KMS-11 (cell line): ENCODE measurements around the gene KIF16B.

ENCODE experiments used
- H2AFZ ChIP-seq: fragments of 200-600 bp; sonication (generic); 2 replicates; pipeline ENCODE4 v1.6.1; 2016; ENCODE audit warnings: antibody characterized with exemption, mixed run types, low read depth
- H3K27ac ChIP-seq: fragments of 200-600 bp; sonication (generic); 2 replicates; pipeline ENCODE4 v1.6.1; 2016; ENCODE audit warnings: mild to moderate bottlenecking, mixed run types
- H3K27me3 ChIP-seq: fragments of 200-600 bp; sonication (generic); 2 replicates; pipeline ENCODE4 v1.6.1; 2017; ENCODE audit warnings: mild to moderate bottlenecking, low read depth, mixed run types, moderate library complexity; ENCODE audit not compliant: insufficient read depth
- H3K36me3 ChIP-seq: fragments of 200-600 bp; sonication (generic); 2 replicates; pipeline ENCODE4 v1.6.1; 2017; ENCODE audit warnings: mild to moderate bottlenecking, mixed run types; ENCODE audit not compliant: insufficient read depth
- H3K4me1 ChIP-seq: fragments of 200-600 bp; sonication (generic); 2 replicates; pipeline ENCODE4 v1.6.1; 2016; ENCODE audit warnings: mild to moderate bottlenecking, low read depth, mixed run types; ENCODE audit not compliant: poor library complexity, severe bottlenecking
- H3K4me2 ChIP-seq: fragments of 200-600 bp; sonication (generic); 2 replicates; pipeline ENCODE4 v1.7.0; 2016; ENCODE audit warnings: mild to moderate bottlenecking, mixed run types
- H3K4me3 ChIP-seq: fragments of 200-600 bp; sonication (generic); IDR thresholded peaks from 2 replicates; pipeline ENCODE4 v1.6.1; 2017; ENCODE audit warnings: low read depth, low read length, mixed read lengths; ENCODE audit not compliant: insufficient read depth
- H3K79me2 ChIP-seq: fragments of 200-600 bp; sonication (generic); 2 replicates; pipeline ENCODE4 v1.6.1; 2016; ENCODE audit warnings: low read depth, mixed run types; ENCODE audit not compliant: insufficient read depth
- H3K9ac ChIP-seq: fragments of 200-600 bp; sonication (generic); 2 replicates; pipeline ENCODE4 v1.6.1; 2016; ENCODE audit warnings: mild to moderate bottlenecking, mixed run types
- H4K20me1 ChIP-seq: fragments of 200-600 bp; sonication (generic); 2 replicates; pipeline ENCODE4 v1.6.1; 2016; ENCODE audit warnings: mild to moderate bottlenecking, mixed run types; ENCODE audit not compliant: insufficient read depth
- TF ChIP-seq, protein P1 (sequence below): fragments of 200-600 bp; sonication (generic); conservative IDR thresholded peaks from 2 replicates; pipeline ENCODE4 v1.6.1; 2017; ENCODE audit warnings: low read depth, mild to moderate bottlenecking, antibody characterized with exemption, low read length, moderate library complexity, mixed read lengths

Gene KIF16B

DNA sequence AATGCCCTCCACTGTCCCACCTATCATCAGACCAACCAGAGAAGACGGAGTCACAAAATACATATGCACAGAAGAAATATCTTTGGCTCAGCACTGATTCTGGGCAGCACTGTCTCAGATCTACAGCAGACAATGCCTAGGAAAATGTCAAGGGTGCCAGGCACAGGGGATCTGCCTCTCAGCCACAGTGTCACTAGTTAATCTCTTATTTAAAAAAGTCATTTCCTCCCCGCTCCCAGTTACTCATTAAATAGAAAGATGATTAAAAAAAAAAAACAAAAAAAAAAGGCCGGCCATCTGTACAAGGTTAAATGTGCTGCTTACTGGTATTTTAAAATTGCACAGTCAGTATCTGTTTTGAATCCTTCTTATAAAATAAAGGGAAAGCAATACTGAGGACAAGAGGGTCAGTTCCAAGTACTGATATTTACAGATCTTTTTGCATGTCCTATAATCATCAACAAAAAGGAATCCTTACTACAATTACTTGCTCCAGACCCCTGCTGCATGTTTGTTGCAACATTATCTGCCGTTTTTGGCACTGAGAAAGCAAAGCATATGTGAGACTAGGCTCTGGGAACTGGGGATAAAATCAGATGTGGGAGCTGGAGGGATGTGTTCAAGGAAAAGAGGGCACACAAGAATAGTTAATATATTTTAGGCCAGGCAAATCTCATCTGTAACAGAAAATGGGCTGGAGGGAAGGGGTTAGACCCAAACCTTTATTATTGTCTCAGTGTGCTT, 299.3 kb downstream of the KIF16B start:
- no peak overlapping the region for H3K4me3 ChIP-seq
- H3K4me1 ChIP-seq = no peaks in the 10 kb centered on the region
- no peak overlapping the region for H2AFZ ChIP-seq
- TF ChIP-seq, protein P1, sequence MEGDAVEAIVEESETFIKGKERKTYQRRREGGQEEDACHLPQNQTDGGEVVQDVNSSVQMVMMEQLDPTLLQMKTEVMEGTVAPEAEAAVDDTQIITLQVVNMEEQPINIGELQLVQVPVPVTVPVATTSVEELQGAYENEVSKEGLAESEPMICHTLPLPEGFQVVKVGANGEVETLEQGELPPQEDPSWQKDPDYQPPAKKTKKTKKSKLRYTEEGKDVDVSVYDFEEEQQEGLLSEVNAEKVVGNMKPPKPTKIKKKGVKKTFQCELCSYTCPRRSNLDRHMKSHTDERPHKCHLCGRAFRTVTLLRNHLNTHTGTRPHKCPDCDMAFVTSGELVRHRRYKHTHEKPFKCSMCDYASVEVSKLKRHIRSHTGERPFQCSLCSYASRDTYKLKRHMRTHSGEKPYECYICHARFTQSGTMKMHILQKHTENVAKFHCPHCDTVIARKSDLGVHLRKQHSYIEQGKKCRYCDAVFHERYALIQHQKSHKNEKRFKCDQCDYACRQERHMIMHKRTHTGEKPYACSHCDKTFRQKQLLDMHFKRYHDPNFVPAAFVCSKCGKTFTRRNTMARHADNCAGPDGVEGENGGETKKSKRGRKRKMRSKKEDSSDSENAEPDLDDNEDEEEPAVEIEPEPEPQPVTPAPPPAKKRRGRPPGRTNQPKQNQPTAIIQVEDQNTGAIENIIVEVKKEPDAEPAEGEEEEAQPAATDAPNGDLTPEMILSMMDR = no peak
- H3K27ac ChIP-seq = no peak overlapping the region
- no peaks in the 10 kb centered on the region for H3K79me2 ChIP-seq
- H3K36me3 ChIP-seq = no peaks in the 10 kb centered on the region
- H3K9ac ChIP-seq = no peak overlapping the region
- no peak overlapping the region for H3K4me2 ChIP-seq
- H4K20me1 ChIP-seq = no peaks in the 10 kb centered on the region
- no peaks in the 10 kb centered on the region for H3K27me3 ChIP-seq

DNA sequence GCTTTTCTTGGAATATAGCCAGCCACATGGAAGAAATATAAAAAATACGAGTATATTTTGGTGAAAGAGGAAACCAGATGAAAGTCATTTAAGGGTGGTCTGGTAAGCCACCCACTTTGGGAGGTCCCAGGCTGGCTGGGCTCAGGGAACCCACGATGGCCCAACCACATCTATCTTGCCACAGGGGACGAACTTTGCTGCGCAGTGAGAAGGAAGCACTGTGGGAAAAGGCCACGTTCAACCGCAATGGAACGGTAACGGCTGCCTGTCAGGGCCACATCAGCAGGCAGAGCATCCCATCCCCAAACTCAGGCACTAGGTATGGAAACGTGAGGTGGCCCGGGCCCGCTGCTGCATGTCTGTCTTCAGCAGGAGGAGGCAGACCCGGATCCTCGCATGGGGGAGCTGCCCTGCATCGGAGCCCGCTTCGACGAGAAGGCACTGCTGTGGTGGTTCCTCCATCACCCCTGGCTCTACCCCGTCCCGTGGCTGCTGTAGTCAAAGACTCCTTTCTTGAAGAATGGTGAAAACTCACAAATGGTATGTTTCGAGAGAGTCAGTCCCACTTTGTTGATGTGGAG, 300.4 kb downstream of the KIF16B start:
- Histone ChIP-seq H2AFZ (no peak overlapping the region), H3K4me1 (no peaks in the 10 kb centered on the region), H3K36me3 (no peaks in the 10 kb centered on the region), H3K27me3 (no peaks in the 10 kb centered on the region), H4K20me1 (no peaks in the 10 kb centered on the region), H3K27ac (no peak overlapping the region), H3K4me2 (no peak overlapping the region), H3K79me2 (no peaks in the 10 kb centered on the region), H3K9ac (no peak overlapping the region), H3K4me3 (no peak overlapping the region)
- TF ChIP-seq, protein P1 = no peak

DNA sequence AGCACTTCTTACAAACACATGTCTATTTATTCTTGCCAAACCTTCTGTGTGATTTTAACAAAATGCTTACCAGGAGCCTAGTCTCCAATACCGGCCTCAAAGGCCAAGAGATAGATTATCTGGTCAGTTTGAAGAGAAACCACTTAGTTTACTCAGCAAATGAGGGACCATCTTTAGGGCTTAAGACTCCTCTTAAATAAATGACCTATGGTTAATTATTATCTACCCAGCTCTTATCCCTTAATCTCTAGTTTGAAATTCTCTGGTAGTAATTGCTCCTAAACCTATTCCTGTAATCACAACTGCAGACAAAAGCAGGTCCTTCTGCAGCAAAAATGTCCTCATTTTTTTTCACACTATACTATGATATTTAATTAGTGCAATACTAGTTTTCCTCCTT, 301.8 kb downstream of the KIF16B start:
- Histone ChIP-seq H3K27ac (no peak overlapping the region), H3K9ac (no peak overlapping the region), H4K20me1 (no peaks in the 10 kb centered on the region), H3K4me1 (no peaks in the 10 kb centered on the region), H2AFZ (no peak overlapping the region), H3K36me3 (no peaks in the 10 kb centered on the region), H3K27me3 (no peaks in the 10 kb centered on the region), H3K79me2 (no peaks in the 10 kb centered on the region), H3K4me3 (no peak overlapping the region), H3K4me2 (no peak overlapping the region)
- TF ChIP-seq, protein P1 = no peak

DNA sequence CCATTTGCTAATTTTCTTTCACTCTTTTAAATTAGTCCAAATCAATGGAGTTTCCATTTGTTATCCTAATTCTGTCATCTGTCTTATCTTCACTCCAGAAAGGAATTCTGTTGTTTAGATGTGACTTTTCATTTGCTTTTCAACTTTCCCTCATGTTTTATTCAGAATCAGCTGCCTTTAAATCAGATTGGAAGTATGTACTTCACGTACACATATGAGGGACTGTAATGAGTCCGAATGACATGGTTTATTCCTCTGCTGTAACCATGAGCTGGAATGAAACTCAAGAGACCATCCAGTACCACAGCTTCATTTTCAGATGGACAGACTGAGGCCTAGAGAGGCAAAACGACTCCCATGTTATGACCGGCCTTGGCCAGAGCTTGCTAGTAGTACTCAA, 302.3 kb downstream of the KIF16B start:
- Histone ChIP-seq H2AFZ (no peak overlapping the region), H3K4me2 (no peak overlapping the region), H4K20me1 (no peaks in the 10 kb centered on the region), H3K27ac (no peak overlapping the region), H3K4me3 (no peak overlapping the region), H3K27me3 (no peaks in the 10 kb centered on the region), H3K36me3 (no peaks in the 10 kb centered on the region), H3K79me2 (no peaks in the 10 kb centered on the region), H3K9ac (no peak overlapping the region), H3K4me1 (no peaks in the 10 kb centered on the region)
- TF ChIP-seq, protein P1 = no peak
